Fibroblast of lung (primary cell): ENCODE data around the gene PRKCA. TPM values are rescaled to one million over a fixed set of nuclear protein-coding genes. Genes with fewer than 3 reads are reported as not detected.

Source experiments
- DNase-seq, 2 donors: peaks; one replicate each; pipeline versions ENCODE4 v3.0.0 to v3.0.0-alpha.2; 2010; ENCODE audit warnings: low read depth in 2 of 2
- H2AFZ ChIP-seq: 2 replicates; pipeline ENCODE4 v1.5.1; 2012; ENCODE audit warnings: low read length, control low read depth, inconsistent platforms
- H3K27ac ChIP-seq: 2 replicates; pipeline ENCODE4 v1.5.1; 2011; ENCODE audit warnings: low read length, control low read depth; ENCODE audit not compliant: insufficient read depth
- H3K27me3 ChIP-seq: 2 replicates; pipeline ENCODE4 v1.5.1; 2011; ENCODE audit warnings: mild to moderate bottlenecking, low read length; ENCODE audit not compliant: control insufficient read depth, insufficient read depth
- H3K36me3 ChIP-seq: 2 replicates; pipeline ENCODE4 v1.5.1; 2011; ENCODE audit warnings: low read length; ENCODE audit not compliant: control insufficient read depth, insufficient read depth
- H3K4me1 ChIP-seq: 2 replicates; pipeline ENCODE4 v1.5.1; 2011; ENCODE audit warnings: low read length; ENCODE audit not compliant: control insufficient read depth, insufficient read depth; ENCODE audit errors: extremely low read depth
- H3K4me2 ChIP-seq: 2 replicates; pipeline ENCODE4 v1.5.1; 2011; ENCODE audit warnings: low read length, control low read depth; ENCODE audit not compliant: insufficient read depth; ENCODE audit errors: extremely low read depth
- H3K4me3 ChIP-seq, 4 experiments: fragments of 200-600 bp in 1 of 4; sonication (generic) in 1 of 4; replicated peaks in 1 of 4; 2 replicates each; pipeline ENCODE4 v1.5.1; 2011 to 2016; ENCODE audit warnings: low read length in 4 of 4, low read depth in 3 of 4, mild to moderate bottlenecking in 3 of 4, control low read depth in 2 of 4, inconsistent platforms in 1 of 4, mixed read lengths in 1 of 4; ENCODE audit not compliant: insufficient read depth in 1 of 4; ENCODE audit errors: control extremely low read depth in 1 of 4
- H3K79me2 ChIP-seq: 2 replicates; pipeline ENCODE4 v1.5.1; 2012; ENCODE audit warnings: mild to moderate bottlenecking, low read length, inconsistent platforms; ENCODE audit not compliant: control insufficient read depth, insufficient read depth
- H3K9ac ChIP-seq: 2 replicates; pipeline ENCODE4 v1.5.1; 2011; ENCODE audit warnings: mild to moderate bottlenecking, low read length, control low read depth; ENCODE audit not compliant: insufficient read depth
- H3K9me3 ChIP-seq: 2 replicates; pipeline ENCODE4 v1.5.1; 2012; ENCODE audit warnings: low read depth, low read length; ENCODE audit not compliant: control insufficient read depth, insufficient read depth
- H4K20me1 ChIP-seq: 2 replicates; pipeline ENCODE4 v1.5.1; 2011; ENCODE audit warnings: low read length; ENCODE audit not compliant: control insufficient read depth, insufficient read depth; ENCODE audit errors: extremely low read depth
- CTCF ChIP-seq, 2 donors: IDR thresholded peaks in 1 of 2; conservative IDR thresholded peaks in 1 of 2; 1 replicate in 1 of 2; 2 replicates in 1 of 2; pipeline ENCODE4 v1.5.1; 2011 to 2012; ENCODE audit warnings: low read length in 2 of 2, control low read depth in 1 of 2, inconsistent platforms in 1 of 2, low read depth in 1 of 2, mild to moderate bottlenecking in 1 of 2
- EZH2 ChIP-seq: IDR thresholded peaks from 2 replicates; pipeline ENCODE4 v1.5.1; 2012; ENCODE audit warnings: low read length, control low read depth, mild to moderate bottlenecking; ENCODE audit errors: missing control alignments
- polyA plus RNA-seq, 2 donors: library from polyadenylated mRNA; depleted of rRNA in 1 of 2; stranded (reverse) in 1 of 2; unstranded in 1 of 2; fragments of >200 nt; gene quantifications; 2 replicates each; pipeline ENCODE4 v1.2.1, GENCODE V29; 2011 to 2012; ENCODE audit warnings: missing spikeins in 1 of 2
- total RNA-seq: library from RNA; depleted of rRNA; stranded (reverse); fragments of >200 nt; gene quantifications from 2 replicates; pipeline ENCODE4 v1.2.1, GENCODE V29; 2014

The PRKCA gene
- total and polyA plus RNA-seq, 2 donors (not counting 1 experiment from before 2014, with no cell fraction given): 34.0 to 74.2 TPM

GRCh38 chr17:66671156-66671555 lies 368.7 kb downstream of the PRKCA start:
- no peak for DNase-seq
- no peaks in the 10 kb centered on the region for H4K20me1 ChIP-seq
- H3K4me3 ChIP-seq: no peak overlapping the region
- no peak overlapping the region for H3K27ac ChIP-seq
- no peaks in the 10 kb centered on the region for H3K27me3 ChIP-seq
- no peak overlapping the region for H3K4me2 ChIP-seq
- no peak overlapping the region for H3K9ac ChIP-seq
- no peaks in the 10 kb centered on the region for H3K36me3 ChIP-seq
- no peak overlapping the region for H2AFZ ChIP-seq
- H3K9me3 ChIP-seq: no peaks in the 10 kb centered on the region
- peaks cover 2% of the 10 kb centered on the region for H3K4me1 ChIP-seq
- H3K79me2 ChIP-seq: no peaks in the 10 kb centered on the region
- TF ChIP-seq CTCF (conservative IDR thresholded peaks at IDR 0.05 in 1 of 2, IDR thresholded peaks at IDR 0.05 in 1 of 2; ENCODE audit: low read depth in 1 of 2, low read length in 2 of 2) (no peak), EZH2 (no peak)

- no peak overlapping the region for H3K4me3 ChIP-seq
- TF ChIP-seq EZH2 (no peak), CTCF (conservative IDR thresholded peaks at IDR 0.05 in 1 of 2, IDR thresholded peaks at IDR 0.05 in 1 of 2; ENCODE audit: low read depth in 1 of 2, low read length in 2 of 2) (peak; percentile 83 to 84)
- no peaks in the 10 kb centered on the region for H3K27me3 ChIP-seq
- DNase-seq: peak; percentile 62 to 71
- H3K9me3 ChIP-seq: no peaks in the 10 kb centered on the region
- H2AFZ ChIP-seq: no peak overlapping the region
- no peak overlapping the region for H3K4me2 ChIP-seq
- H3K4me1 ChIP-seq: peaks cover 3% of the 10 kb centered on the region
- no peaks in the 10 kb centered on the region for H3K36me3 ChIP-seq
- H3K79me2 ChIP-seq: no peaks in the 10 kb centered on the region
- H3K9ac ChIP-seq: no peak overlapping the region
- H4K20me1 ChIP-seq: no peaks in the 10 kb centered on the region
- H3K27ac ChIP-seq: no peak overlapping the region
Observed at GRCh38 chr17:66673668-66674276, 371.4 kb downstream of the PRKCA start.

GRCh38 chr17:66675273-66675990 lies 373.0 kb downstream of the PRKCA start:
- no peak overlapping the region for H2AFZ ChIP-seq
- no peak overlapping the region for H3K4me3 ChIP-seq
- TF ChIP-seq CTCF (conservative IDR thresholded peaks at IDR 0.05 in 1 of 2, IDR thresholded peaks at IDR 0.05 in 1 of 2; ENCODE audit: low read depth in 1 of 2, low read length in 2 of 2) (no peak), EZH2 (no peak)
- DNase-seq: no peak
- no peaks in the 10 kb centered on the region for H3K27me3 ChIP-seq
- no peak overlapping the region for H3K27ac ChIP-seq
- H3K4me2 ChIP-seq: no peak overlapping the region
- H3K4me1 ChIP-seq: peaks cover 3% of the 10 kb centered on the region
- no peak overlapping the region for H3K9ac ChIP-seq
- H3K79me2 ChIP-seq: no peaks in the 10 kb centered on the region
- H3K36me3 ChIP-seq: no peaks in the 10 kb centered on the region
- no peaks in the 10 kb centered on the region for H3K9me3 ChIP-seq
- no peaks in the 10 kb centered on the region for H4K20me1 ChIP-seq
